ENCODE results near the gene GABBR2. TPM values are rescaled to one million over a fixed set of nuclear protein-coding genes. Genes with fewer than 3 reads are reported as not detected.

GABBR2 gene
- total RNA-seq, 2 donors from 2014 or later = not detected

GRCh38 chr9:98559561-98559960, 149.2 kb downstream of the GABBR2 start:
- TF ChIP-seq POLR2A (IDR thresholded peaks at IDR 0.05) = no peak
- no peak for TF ChIP-seq CTCF (IDR thresholded peaks at IDR 0.05)
- Histone ChIP-seq H3K27ac (no peak overlapping the region), H3K4me3 (no peak overlapping the region), H3K4me1 (peaks cover 7% of the 10 kb centered on the region), H3K36me3 (replicated peaks in 1 of 2; ENCODE audit: insufficient read depth in 1 of 2, low read depth in 2 of 2) (no peaks in the 10 kb centered on the region), H3K27me3 (no peaks in the 10 kb centered on the region), H3K9me3 (no peaks in the 10 kb centered on the region)
- intact Hi-C loops (cut with DNase I) = no loop called here
- ATAC-seq (no peak), DNase-seq (peak in 1 of 4 donors; percentile 7)

GRCh38 chr9:98558575-98558974, 150.2 kb downstream of the GABBR2 start:
- peaks cover 7% of the 10 kb centered on the region for H3K4me1 ChIP-seq
- WGBS, 2 donors = 51 to 52% methylated on average over 3 of the region's 3 CpGs
- ATAC-seq (no peak), DNase-seq (no peak)
- no peaks in the 10 kb centered on the region for H3K9me3 ChIP-seq
- H3K36me3 ChIP-seq (replicated peaks in 1 of 2; ENCODE audit: insufficient read depth in 1 of 2, low read depth in 2 of 2) = no peaks in the 10 kb centered on the region
- intact Hi-C loops (cut with DNase I) = no loop called here
- TF ChIP-seq CTCF (IDR thresholded peaks at IDR 0.05) (no peak), POLR2A (IDR thresholded peaks at IDR 0.05) (no peak)
- no peak overlapping the region for H3K27ac ChIP-seq
- no peak overlapping the region for H3K4me3 ChIP-seq
- no peaks in the 10 kb centered on the region for H3K27me3 ChIP-seq

GRCh38 chr9:98556511-98556910, 152.2 kb downstream of the GABBR2 start:
- ATAC-seq (no peak), DNase-seq (no peak)
- no peaks in the 10 kb centered on the region for H3K27me3 ChIP-seq
- intact Hi-C loops (cut with DNase I) = no loop called here
- H3K27ac ChIP-seq = no peak overlapping the region
- H3K36me3 ChIP-seq (replicated peaks in 1 of 2; ENCODE audit: insufficient read depth in 1 of 2, low read depth in 2 of 2) = no peaks in the 10 kb centered on the region
- TF ChIP-seq CTCF (IDR thresholded peaks at IDR 0.05) = no peak
- no peak for TF ChIP-seq POLR2A (IDR thresholded peaks at IDR 0.05)
- 87 to 91% methylated on average over 11 to 12 of the region's 12 CpGs for WGBS, 2 donors
- H3K9me3 ChIP-seq = no peaks in the 10 kb centered on the region
- H3K4me1 ChIP-seq = peaks cover 7% of the 10 kb centered on the region
- no peak overlapping the region for H3K4me3 ChIP-seq

- no peaks in the 10 kb centered on the region for H3K36me3 ChIP-seq (replicated peaks in 1 of 2; ENCODE audit: insufficient read depth in 1 of 2, low read depth in 2 of 2)
- no peaks in the 10 kb centered on the region for H3K9me3 ChIP-seq
- no peak overlapping the region for H3K4me3 ChIP-seq
- H3K27ac ChIP-seq = no peak overlapping the region
- 78 to 90% methylated on average over 10 of the region's 10 CpGs for WGBS, 2 donors
- H3K27me3 ChIP-seq = no peaks in the 10 kb centered on the region
- ATAC-seq (no peak), DNase-seq (no peak)
- peaks cover 7% of the 10 kb centered on the region for H3K4me1 ChIP-seq
- intact Hi-C loops (cut with DNase I) = no loop called here
- TF ChIP-seq POLR2A (IDR thresholded peaks at IDR 0.05) (no peak), CTCF (IDR thresholded peaks at IDR 0.05) (no peak)
Observed at GRCh38 chr9:98555651-98556465, 152.9 kb downstream of the GABBR2 start.

GRCh38 chr9:98554752-98555151, 154.0 kb downstream of the GABBR2 start:
- Histone ChIP-seq H3K36me3 (replicated peaks in 1 of 2; ENCODE audit: insufficient read depth in 1 of 2, low read depth in 2 of 2) (no peaks in the 10 kb centered on the region), H3K9me3 (no peaks in the 10 kb centered on the region), H3K4me3 (no peak overlapping the region), H3K27me3 (no peaks in the 10 kb centered on the region), H3K27ac (no peak overlapping the region), H3K4me1 (peaks cover 7% of the 10 kb centered on the region)
- DNase-seq (no peak), ATAC-seq (no peak)
- intact Hi-C loops (cut with DNase I) = no loop called here
- 89 to 90% methylated on average over 5 of the region's 5 CpGs for WGBS, 2 donors
- TF ChIP-seq POLR2A (IDR thresholded peaks at IDR 0.05) (no peak), CTCF (IDR thresholded peaks at IDR 0.05) (no peak)
